ENCODE results near the gene RBM33. TPM values are rescaled to one million over a fixed set of nuclear protein-coding genes. Genes with fewer than 3 reads are reported as not detected.
A peak's percentile ranks its signal among the peaks of the same experiment; 100 is the strongest.

RBM33 gene
- total RNA-seq, 4 donors from 2014 or later, result 62.8 to 129 (median 92.8) TPM

DNA sequence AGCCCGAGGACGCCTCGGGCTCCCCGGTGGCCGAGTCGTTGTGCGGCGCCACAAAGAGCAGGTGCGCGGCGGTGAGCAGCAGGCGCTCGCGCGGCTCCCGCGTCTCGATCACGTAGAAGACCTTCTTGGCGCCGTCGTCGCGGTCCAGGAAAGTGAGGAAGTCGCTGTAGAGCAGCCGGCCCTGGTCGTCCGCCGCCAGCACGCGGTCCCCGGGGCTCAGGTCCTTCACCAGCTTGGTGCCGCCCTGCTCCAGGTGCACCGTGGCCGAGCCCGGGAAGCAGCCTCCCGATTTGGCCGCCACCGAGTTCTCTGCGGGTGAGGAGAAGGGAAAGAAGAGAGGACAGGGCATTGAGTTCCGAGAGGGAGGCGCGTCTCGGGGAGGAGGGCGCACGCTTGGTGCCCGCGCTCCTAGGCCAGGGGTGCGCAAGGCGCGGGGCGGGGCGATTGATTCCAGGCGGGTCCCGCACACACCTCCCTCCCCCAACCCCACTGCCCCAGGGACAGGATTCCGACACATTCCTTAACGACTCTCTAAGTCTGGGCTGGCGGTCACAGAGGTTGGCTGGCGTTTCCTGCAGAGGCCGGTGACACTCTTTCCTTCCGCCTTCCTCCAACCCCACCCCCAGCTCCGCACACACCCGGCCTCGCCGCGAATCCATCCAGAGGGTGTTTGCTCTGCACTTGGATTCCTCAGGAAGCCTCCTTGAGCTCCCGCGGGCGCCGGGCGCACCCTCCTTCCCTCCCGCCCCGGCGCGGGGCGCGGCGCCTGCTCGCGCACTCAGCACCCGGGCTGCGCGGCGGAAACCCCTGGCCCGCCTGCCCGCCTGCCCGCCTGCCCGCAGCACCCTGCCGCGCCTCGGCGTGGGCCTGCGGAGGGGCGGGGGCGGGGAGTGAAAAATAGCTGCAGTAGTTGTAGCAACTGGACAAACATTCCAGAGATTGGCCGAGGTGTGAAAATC lies 159.2 kb downstream of the RBM33 start:
- peaks cover 7 to 50% (median 40%) of the 10 kb centered on the region in 4 donors for H3K4me1 ChIP-seq
- in situ Hi-C loops (cut with MboI; ENCODE audit: low pct_ligation_motif_present in 1 of 4, low pct_unique_long_range_greater_than_20kb in 1 of 4, low sequenced_read_pairs in 3 of 4), result loop anchor here in 3 of 4 donors (10.0 to 25.0 kb wide), 3 partner anchors 659 to 1009 kb away; no protein-coding TSS in a partner anchor
- H3K36me3 ChIP-seq, result no peaks in the 10 kb centered on the region
- WGBS, 2 donors (ENCODE audit: low coverage in 1 of 2), result 5 to 12% methylated on average over 4 to 84 of the region's 96 CpGs
- no peaks in the 10 kb centered on the region for H3K9me3 ChIP-seq
- peak; percentile 82 for DNase-seq
- intact Hi-C loops (cut with DNase I; ENCODE audit: low total_unique reads), result no loop called here
- peak overlapping the region in 3 of 4 donors; percentile 3 to 33 (median 31) for H3K4me3 ChIP-seq
- peak overlapping the region; percentile 28 to 47 (median 32) for H3K27ac ChIP-seq
- TF ChIP-seq POLR2A (IDR thresholded peaks at IDR 0.05) (peak; percentile 41), POLR2AphosphoS5 (IDR thresholded peaks at IDR 0.05) (peak in 2 of 3 donors; percentile 14 to 32), EP300 (IDR thresholded peaks at IDR 0.05; ENCODE audit: low read depth) (no peak)
- TF ChIP-seq, protein P1, sequence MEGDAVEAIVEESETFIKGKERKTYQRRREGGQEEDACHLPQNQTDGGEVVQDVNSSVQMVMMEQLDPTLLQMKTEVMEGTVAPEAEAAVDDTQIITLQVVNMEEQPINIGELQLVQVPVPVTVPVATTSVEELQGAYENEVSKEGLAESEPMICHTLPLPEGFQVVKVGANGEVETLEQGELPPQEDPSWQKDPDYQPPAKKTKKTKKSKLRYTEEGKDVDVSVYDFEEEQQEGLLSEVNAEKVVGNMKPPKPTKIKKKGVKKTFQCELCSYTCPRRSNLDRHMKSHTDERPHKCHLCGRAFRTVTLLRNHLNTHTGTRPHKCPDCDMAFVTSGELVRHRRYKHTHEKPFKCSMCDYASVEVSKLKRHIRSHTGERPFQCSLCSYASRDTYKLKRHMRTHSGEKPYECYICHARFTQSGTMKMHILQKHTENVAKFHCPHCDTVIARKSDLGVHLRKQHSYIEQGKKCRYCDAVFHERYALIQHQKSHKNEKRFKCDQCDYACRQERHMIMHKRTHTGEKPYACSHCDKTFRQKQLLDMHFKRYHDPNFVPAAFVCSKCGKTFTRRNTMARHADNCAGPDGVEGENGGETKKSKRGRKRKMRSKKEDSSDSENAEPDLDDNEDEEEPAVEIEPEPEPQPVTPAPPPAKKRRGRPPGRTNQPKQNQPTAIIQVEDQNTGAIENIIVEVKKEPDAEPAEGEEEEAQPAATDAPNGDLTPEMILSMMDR (IDR thresholded peaks at IDR 0.05), result no peak
- peaks cover 96% of the 10 kb centered on the region for H3K27me3 ChIP-seq

DNA sequence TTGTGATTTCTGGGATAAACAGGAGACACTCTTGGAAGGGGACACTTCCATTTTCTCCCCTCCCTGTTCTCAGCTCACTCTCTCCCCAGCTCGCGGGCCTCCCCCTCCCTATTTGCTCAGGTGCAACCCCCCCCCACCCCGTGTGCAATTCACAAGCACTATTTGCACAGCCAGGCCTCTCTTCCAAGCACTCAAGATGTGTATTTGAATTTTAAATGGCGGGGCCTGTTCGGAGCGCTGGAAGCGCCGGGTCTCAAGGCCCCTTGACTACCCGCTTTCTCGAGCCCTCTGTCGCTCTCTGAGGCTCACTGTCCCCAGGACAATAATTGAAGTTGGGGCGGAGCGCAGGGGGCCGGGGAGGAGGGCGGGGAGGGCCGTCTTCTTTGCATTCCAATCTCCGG lies 160.0 kb downstream of the RBM33 start:
- Histone ChIP-seq H3K9me3 (no peaks in the 10 kb centered on the region), H3K4me3 (peak overlapping the region in 2 of 4 donors; percentile 31 to 33), H3K4me1 (peaks cover 7 to 57% (median 47%) of the 10 kb centered on the region in 4 donors), H3K36me3 (no peaks in the 10 kb centered on the region), H3K27ac (peak overlapping the region in 3 of 4 donors; percentile 28 to 47 (median 35)), H3K27me3 (peaks cover 96% of the 10 kb centered on the region)
- no peak for DNase-seq
- 9% methylated on average over 17 of the region's 17 CpGs; no CpG with 5 or more reads in 1 of the 2 donors for WGBS, 2 donors (ENCODE audit: low coverage in 1 of 2)
- intact Hi-C loops (cut with DNase I; ENCODE audit: low total_unique reads) (no loop called here), in situ Hi-C loops (cut with MboI; ENCODE audit: low pct_ligation_motif_present in 1 of 4, low pct_unique_long_range_greater_than_20kb in 1 of 4, low sequenced_read_pairs in 3 of 4) (loop anchor here in 3 of 4 donors (10.0 to 25.0 kb wide), 3 partner anchors 658 to 1008 kb away; no protein-coding TSS in a partner anchor)
- TF ChIP-seq POLR2A (IDR thresholded peaks at IDR 0.05) (no peak), POLR2AphosphoS5 (IDR thresholded peaks at IDR 0.05) (no peak), EP300 (IDR thresholded peaks at IDR 0.05; ENCODE audit: low read depth) (no peak)
- TF ChIP-seq, protein P1 (IDR thresholded peaks at IDR 0.05), result no peak

DNA sequence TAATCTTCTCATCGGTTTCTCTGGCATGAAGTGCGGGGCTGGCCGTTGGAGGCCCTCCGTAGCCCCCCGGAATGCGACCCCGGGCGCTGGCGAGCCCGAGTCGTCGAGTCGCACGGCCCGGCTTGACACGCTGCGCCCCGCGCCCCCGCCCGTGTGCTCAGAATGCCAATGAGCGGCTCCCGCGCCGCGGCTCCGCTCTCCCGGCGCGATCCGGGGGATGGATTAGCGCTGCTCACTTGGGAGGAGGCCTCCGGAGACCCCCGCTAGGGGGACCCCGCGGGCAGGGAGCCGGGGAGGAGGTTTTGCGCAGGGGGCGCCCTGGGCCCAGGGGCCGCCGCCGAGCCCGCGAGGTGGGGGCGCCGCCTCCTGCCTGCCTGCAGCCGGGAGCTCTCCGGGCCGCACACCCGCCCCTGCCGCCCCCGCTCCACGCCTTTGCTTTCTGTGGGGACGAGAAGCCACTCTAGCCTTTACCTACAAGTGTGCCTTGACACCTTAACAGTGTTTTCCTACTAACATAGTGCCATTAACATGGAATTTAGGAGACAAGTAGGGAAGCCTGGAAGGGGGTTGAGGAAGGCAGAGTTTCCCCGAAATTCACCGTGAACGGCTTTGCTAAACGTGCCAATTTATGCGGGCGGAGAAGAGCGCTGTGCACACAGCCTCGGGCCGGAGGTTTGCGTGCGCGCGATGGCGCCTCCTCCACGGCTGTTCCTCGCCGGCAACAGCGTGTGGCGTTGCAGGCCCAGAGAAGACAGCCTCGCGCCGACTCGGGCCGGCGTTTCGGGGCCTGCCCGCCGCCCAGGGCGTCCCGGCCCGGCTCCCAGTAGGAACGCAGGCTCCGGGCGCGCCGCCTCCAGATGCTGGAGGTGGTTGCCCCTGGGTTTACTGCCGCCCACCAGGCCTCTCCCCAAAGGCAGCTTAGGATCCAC lies 160.7 kb downstream of the RBM33 start:
- Histone ChIP-seq H3K4me1 (peaks cover 7 to 62% (median 53%) of the 10 kb centered on the region in 4 donors), H3K27me3 (peaks cover 98% of the 10 kb centered on the region), H3K4me3 (peak overlapping the region in 3 of 4 donors; percentile 9 to 33 (median 31)), H3K9me3 (no peaks in the 10 kb centered on the region), H3K36me3 (no peaks in the 10 kb centered on the region), H3K27ac (peak overlapping the region in 1 of 4 donors; percentile 19)
- intact Hi-C loops (cut with DNase I; ENCODE audit: low total_unique reads) (no loop called here), in situ Hi-C loops (cut with MboI; ENCODE audit: low pct_ligation_motif_present in 1 of 4, low pct_unique_long_range_greater_than_20kb in 1 of 4, low sequenced_read_pairs in 3 of 4) (loop anchor here in 3 of 4 donors (10.0 to 25.0 kb wide), 3 partner anchors 657 to 1007 kb away; no protein-coding TSS in a partner anchor)
- 14% methylated on average over 79 of the region's 91 CpGs; no CpG with 5 or more reads in 1 of the 2 donors for WGBS, 2 donors (ENCODE audit: low coverage in 1 of 2)
- TF ChIP-seq, protein P1 (IDR thresholded peaks at IDR 0.05), result peak in 4 of 5 experiments; percentile 9 to 67 (median 32)
- TF ChIP-seq EP300 (IDR thresholded peaks at IDR 0.05; ENCODE audit: low read depth), result no peak
- TF ChIP-seq POLR2A (IDR thresholded peaks at IDR 0.05), result no peak
- no peak for TF ChIP-seq POLR2AphosphoS5 (IDR thresholded peaks at IDR 0.05)
- DNase-seq, result peak; percentile 61
